ENCODE data around the gene PPP1R14B.

- TF ChIP-seq EZH2 (optimal IDR thresholded peaks at IDR 0.05; ENCODE audit: low read depth, low read length) (no peak), CTCF (IDR thresholded peaks at IDR 0.05; ENCODE audit: low read length) (no peak), EZH2phosphoT487 (IDR thresholded peaks at IDR 0.05; ENCODE audit: low read length) (no peak)
Observed at GRCh38 chr11:64208086-64208795, 38.5 kb downstream of the PPP1R14B start.

Data from MM.1S (cell line).